Esophagus muscularis mucosa (tissue), 4 donors: ENCODE results near the gene TMEM154.

ENCODE experiments used
- EP300 ChIP-seq: sonication (generic); formaldehyde crosslinking; IDR thresholded peaks from one replicate; pipeline ENCODE4 v1.6.1; 2017; ENCODE audit warnings: antibody characterized with exemption
- POLR2A ChIP-seq: fragments of 450-650 bp; IDR thresholded peaks from one replicate; pipeline ENCODE4 v1.6.1; 2017; ENCODE audit warnings: antibody characterized with exemption, moderate library complexity, mild to moderate bottlenecking, low read depth
- POLR2AphosphoS5 ChIP-seq, 2 donors: sonication (generic); formaldehyde crosslinking; IDR thresholded peaks; one replicate each; pipeline ENCODE4 v1.6.1; 2017; ENCODE audit warnings: antibody characterized with exemption in 2 of 2
- TF ChIP-seq, protein P1 (sequence below), 3 experiments: fragments of 200-600 bp in 2 of 3; fragments of 450-650 bp in 1 of 3; sonication (generic) in 2 of 3; IDR thresholded peaks; one replicate each; pipeline ENCODE4 v1.5.1; 2017 to 2019; ENCODE audit warnings: antibody characterized with exemption in 3 of 3, mild to moderate bottlenecking in 2 of 3, moderate library complexity in 1 of 3

- TF ChIP-seq POLR2AphosphoS5 (IDR thresholded peaks at IDR 0.05): no peak
- TF ChIP-seq, protein P1, sequence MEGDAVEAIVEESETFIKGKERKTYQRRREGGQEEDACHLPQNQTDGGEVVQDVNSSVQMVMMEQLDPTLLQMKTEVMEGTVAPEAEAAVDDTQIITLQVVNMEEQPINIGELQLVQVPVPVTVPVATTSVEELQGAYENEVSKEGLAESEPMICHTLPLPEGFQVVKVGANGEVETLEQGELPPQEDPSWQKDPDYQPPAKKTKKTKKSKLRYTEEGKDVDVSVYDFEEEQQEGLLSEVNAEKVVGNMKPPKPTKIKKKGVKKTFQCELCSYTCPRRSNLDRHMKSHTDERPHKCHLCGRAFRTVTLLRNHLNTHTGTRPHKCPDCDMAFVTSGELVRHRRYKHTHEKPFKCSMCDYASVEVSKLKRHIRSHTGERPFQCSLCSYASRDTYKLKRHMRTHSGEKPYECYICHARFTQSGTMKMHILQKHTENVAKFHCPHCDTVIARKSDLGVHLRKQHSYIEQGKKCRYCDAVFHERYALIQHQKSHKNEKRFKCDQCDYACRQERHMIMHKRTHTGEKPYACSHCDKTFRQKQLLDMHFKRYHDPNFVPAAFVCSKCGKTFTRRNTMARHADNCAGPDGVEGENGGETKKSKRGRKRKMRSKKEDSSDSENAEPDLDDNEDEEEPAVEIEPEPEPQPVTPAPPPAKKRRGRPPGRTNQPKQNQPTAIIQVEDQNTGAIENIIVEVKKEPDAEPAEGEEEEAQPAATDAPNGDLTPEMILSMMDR (IDR thresholded peaks at IDR 0.05): no peak
- no peak for TF ChIP-seq EP300
- TF ChIP-seq POLR2A: no peak
Measured at GRCh38 chr4:152691761-152692160, 12.0 kb upstream of the TMEM154 start.
